Skeletal muscle satellite cell (primary cell): ENCODE results near the gene UBL4A.

Experiments
- H3K27me3 ChIP-seq: 2 replicates; pipeline ENCODE4 v1.7.0; 2013; ENCODE audit warnings: low read length; ENCODE audit not compliant: control insufficient read depth, insufficient read depth
- H3K36me3 ChIP-seq: 2 replicates; pipeline ENCODE4 v1.7.0; 2013; ENCODE audit warnings: mild to moderate bottlenecking, control low read depth, low read length; ENCODE audit not compliant: insufficient read depth
- H3K4me1 ChIP-seq: 2 replicates; pipeline ENCODE4 v1.7.0; 2013; ENCODE audit warnings: low read length; ENCODE audit not compliant: control insufficient read depth, insufficient read depth
- H3K4me2 ChIP-seq: 2 replicates; pipeline ENCODE4 v1.7.0; 2013; ENCODE audit warnings: mild to moderate bottlenecking, low read length
- H3K4me3 ChIP-seq: 2 replicates; pipeline ENCODE4 v1.7.0; 2013; ENCODE audit warnings: low read length
- H3K9ac ChIP-seq: 2 replicates; pipeline ENCODE4 v1.7.0; 2013; ENCODE audit warnings: mild to moderate bottlenecking, low read depth, low read length, moderate library complexity
- H3K9me3 ChIP-seq: replicated peaks from 2 replicates; pipeline ENCODE4 v1.7.0; 2013; ENCODE audit warnings: mild to moderate bottlenecking, control low read depth, low read length

The UBL4A gene

DNA sequence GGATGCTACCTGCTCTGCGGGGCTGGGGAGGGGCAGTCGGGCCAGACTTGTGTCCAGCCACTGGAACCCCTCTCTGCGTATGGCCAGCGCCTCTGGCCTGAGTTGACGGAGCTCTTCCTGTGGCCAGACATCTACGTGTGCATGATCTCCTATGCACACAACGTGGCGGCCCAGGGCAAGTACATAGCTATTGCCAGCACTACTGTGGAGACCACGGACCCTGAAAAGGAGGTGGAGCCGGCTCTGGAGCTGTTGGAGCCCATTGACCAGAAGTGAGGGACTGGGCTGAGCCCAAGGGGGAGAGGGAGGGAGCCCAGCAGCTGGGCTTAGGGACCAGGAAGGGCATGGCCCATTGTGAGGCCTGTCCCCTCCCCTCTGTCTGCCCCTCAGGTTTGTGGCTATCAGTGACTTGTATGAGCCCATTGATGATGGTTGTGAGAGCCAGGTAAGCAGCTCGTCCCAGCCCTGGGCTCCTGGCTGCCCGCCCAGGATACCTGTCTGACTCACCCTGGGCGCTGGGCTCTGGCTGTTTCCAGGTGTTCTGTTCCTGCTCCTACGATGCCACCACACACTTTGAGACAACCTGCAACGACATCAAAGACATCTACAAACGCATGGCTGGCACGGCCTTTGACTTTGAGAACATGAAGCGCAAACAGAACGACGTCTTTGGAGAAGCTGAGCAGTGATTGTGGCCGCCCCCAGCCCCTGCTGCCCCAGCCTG, 44.3 kb downstream of the UBL4A start:
- peaks cover 33% of the 10 kb centered on the region for H3K36me3 ChIP-seq
- peaks cover 20% of the 10 kb centered on the region for H3K4me1 ChIP-seq

DNA sequence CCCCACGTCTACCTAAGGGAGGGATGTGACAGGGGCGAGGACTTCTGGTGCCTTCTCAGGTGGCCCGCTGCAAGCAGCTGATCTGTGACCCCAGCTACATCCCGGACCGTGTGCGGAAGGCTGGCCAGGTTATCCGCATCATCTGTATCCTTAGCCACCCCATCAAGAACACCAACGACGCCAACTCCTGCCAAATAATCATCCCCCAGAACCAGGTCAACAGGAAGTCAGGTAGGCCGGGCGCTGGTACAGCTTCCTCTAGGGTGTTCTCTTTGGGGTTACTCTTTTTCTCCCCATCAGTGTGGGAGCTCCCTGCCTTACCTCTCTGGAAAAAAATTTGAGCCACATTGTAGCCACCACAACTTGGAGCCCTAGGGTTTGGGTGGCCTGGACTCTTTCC, 44.9 kb downstream of the UBL4A start:
- Histone ChIP-seq H3K4me3 (no peak overlapping the region), H3K4me2 (no peak overlapping the region), H3K27me3 (no peaks in the 10 kb centered on the region), H3K9me3 (no peaks in the 10 kb centered on the region), H3K9ac (no peak overlapping the region), H3K4me1 (peaks cover 20% of the 10 kb centered on the region), H3K36me3 (peaks cover 31% of the 10 kb centered on the region)

More for the DNA sequence above, 44.3 kb downstream of the UBL4A start:
- Histone ChIP-seq H3K9me3 (no peaks in the 10 kb centered on the region), H3K9ac (no peak overlapping the region), H3K4me2 (no peak overlapping the region), H3K4me3 (no peak overlapping the region), H3K27me3 (no peaks in the 10 kb centered on the region)

DNA sequence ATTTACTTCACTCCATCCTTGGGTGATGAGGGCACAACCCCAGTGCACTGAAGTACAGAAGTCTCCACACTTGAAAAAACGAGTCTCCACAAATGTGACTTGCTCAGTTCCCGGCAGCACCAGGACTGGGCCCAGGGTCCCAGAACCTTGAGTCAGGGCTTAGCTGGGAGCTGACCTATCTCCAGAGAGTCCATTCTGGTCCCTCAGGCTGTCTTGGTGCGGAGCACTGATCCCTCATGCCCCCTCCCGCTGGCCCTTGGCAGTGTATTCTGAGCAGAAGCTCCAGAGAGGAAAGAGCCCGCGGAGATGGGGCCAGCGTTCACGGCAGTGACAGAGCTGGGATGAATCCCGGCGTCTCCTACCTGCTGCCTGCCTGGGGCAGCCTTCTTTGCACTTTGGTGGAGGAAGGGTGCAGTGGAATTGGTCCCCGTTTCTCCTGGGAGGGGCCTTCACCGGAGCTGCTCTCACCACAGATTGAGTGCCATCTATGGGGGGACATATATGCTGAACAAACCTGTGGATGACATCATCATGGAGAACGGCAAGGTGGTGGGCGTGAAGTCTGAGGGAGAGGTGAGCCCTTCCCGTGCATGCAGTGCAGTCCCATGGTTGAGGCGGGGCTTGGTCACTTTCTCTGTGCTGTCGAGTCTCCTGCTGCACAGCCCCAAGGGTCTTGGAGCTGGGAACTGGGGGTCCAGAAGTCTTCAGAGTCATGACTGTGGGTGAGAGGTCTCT, 45.6 kb downstream of the UBL4A start:
- peaks cover 29% of the 10 kb centered on the region for H3K36me3 ChIP-seq
- H3K27me3 ChIP-seq: no peaks in the 10 kb centered on the region
- peaks cover 23% of the 10 kb centered on the region for H3K4me1 ChIP-seq
- no peak overlapping the region for H3K4me2 ChIP-seq
- no peak overlapping the region for H3K4me3 ChIP-seq
- no peak overlapping the region for H3K9ac ChIP-seq
- no peaks in the 10 kb centered on the region for H3K9me3 ChIP-seq

DNA sequence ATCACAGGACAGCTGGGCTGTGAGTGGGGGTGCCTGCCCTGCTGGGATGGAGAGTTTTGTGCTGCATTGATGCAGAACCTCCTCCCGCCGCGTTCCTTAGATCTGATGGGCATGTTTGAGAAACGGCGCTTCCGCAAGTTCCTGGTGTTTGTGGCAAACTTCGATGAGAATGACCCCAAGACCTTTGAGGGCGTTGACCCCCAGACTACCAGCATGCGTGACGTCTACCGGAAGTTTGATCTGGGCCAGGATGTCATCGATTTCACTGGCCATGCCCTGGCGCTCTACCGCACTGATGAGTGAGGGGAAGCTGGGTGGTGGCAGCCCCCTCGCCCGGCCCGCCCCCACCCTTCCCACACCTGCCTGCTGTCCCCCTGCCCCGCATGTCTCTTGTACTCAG, 46.6 kb downstream of the UBL4A start:
- Histone ChIP-seq H3K9me3 (no peaks in the 10 kb centered on the region), H3K4me2 (no peak overlapping the region), H3K27me3 (no peaks in the 10 kb centered on the region), H3K4me3 (no peak overlapping the region), H3K9ac (no peak overlapping the region), H3K4me1 (peaks cover 14% of the 10 kb centered on the region), H3K36me3 (peaks cover 33% of the 10 kb centered on the region)

DNA sequence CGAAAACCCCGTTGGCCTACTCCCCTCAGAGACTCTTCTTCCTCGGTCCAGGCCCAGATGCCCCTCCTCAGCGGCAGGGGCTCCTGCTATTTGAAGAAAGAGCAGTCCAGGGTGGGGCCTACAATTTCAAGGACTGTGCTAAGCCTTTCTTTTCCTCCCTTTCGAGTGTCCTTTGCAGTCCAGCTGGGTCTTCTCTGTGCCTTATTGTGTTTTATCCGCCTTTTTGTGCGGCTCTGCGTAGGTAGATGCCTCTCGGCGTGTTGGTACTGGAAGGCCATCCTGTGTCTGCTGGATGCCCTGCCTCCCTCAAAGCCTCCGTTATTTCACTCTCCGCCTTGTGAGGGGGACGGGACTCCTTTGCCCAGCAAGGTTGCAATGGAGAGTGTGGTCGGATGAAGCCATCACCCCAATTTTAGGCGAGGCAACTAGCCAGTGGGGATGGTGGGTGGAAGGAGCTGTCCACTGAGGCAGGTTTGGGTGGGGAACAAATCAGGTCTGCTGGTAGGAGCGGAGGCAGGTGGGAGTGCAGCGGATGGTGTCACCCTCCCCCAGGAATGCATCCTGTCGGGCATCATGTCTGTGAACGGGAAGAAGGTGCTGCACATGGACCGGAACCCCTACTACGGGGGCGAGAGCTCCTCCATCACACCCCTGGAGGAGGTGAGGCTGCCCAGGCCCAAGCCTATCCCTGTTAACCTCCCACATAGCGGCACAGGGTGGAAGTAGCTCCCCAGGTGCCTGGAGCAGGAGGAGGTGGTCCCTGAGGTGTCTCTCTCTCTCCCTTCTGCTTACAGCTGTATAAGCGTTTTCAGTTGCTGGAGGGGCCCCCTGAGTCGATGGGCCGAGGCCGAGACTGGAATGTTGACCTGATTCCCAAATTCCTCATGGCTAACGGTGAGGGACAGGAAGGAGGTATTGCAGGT, 48.2 kb downstream of the UBL4A start:
- Histone ChIP-seq H3K36me3 (peaks cover 42% of the 10 kb centered on the region), H3K9ac (peak overlapping the region; percentile 83), H3K9me3 (no peaks in the 10 kb centered on the region), H3K27me3 (no peaks in the 10 kb centered on the region), H3K4me1 (peaks cover 11% of the 10 kb centered on the region), H3K4me3 (peak overlapping the region; percentile 79), H3K4me2 (peak overlapping the region; percentile 88)

DNA sequence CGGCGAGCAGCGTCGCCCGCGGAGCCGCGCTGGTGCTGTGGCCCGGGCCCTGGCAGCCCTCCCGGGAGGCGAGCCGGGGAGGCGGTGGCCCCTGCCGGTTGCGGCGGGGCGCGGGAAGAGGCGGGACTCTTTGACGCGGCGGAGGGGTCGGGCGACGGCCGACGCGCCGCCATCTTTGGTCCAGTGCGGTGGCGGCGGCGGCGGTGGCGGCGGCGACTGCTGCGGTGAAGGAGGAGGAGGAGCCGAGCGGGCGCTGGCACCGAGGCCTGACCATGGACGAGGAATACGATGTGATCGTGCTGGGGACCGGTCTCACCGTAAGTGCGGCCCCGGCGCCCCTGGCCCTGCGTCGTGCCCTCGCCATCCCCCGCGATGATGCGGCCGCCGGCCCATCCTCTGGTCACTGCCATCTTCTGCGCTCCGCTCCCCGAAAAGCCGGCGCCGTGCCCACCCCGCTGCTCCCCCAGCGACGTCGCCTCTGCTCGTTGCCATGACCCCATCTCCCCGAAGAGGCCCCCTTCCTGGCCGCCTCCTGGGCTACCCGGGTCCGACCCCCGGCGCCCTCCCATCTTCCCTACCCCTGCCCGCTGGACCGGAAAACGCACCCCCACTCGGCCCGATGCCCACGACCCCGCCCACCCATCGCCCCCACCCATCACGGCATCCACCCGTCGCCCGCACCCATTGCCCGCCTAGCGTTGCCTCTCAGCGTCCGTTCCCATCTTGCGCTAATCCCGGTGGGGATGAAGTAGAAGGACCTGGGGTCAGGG, 49.2 kb downstream of the UBL4A start, which contains the start of gene GDI1:
Gene GDI1, plus strand, starts transcription at position 172 of the 770 bp plus-strand sequence. Its CDS starts 101 bp downstream, at position 273.
- Histone ChIP-seq H3K4me2 (peak within 1 kb of the TSS; percentile 88), H3K9me3 (no peaks in the 10 kb centered on the region), H3K27me3 (no peaks in the 10 kb centered on the region), H3K4me1 (peaks cover 11% of the 10 kb centered on the region), H3K9ac (peak within 1 kb of the TSS; percentile 83), H3K4me3 (peak within 1 kb of the TSS; percentile 79), H3K36me3 (peaks cover 37% of the 10 kb centered on the region)

DNA sequence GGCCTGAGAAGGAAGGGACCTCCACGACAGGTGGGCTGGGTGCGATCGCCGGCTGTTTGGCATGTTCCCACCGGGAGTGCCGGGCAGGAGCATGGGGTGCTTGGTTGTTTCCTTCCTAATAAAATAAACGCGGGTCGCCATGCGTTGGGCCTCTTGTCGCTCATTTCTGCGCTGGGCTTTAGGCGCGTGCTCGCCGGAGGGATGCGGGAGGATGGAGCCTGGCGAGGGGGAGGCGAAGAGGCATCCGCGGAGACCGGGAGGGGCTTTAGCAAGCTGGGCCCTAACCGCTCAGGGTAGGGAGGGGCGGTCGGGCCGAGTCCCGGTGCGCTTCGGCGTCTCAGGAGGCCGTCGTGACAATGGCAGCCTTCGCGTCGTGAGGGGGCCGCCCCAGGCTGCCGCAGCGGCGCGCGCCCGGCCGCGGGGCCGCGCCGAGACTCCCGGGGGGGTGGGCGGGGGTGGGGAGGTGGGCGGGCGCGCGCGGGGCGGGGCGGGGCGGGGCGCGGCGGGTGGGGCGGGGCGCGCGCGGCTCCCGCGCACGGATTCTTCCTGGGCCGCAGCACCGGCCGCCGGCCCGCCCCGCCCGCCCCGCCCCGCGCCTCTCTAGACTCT, 49.9 kb downstream of the UBL4A start:
- H3K9ac ChIP-seq: peak overlapping the region; percentile 83
- H3K27me3 ChIP-seq: no peaks in the 10 kb centered on the region
- peak overlapping the region; percentile 79 for H3K4me3 ChIP-seq

DNA sequence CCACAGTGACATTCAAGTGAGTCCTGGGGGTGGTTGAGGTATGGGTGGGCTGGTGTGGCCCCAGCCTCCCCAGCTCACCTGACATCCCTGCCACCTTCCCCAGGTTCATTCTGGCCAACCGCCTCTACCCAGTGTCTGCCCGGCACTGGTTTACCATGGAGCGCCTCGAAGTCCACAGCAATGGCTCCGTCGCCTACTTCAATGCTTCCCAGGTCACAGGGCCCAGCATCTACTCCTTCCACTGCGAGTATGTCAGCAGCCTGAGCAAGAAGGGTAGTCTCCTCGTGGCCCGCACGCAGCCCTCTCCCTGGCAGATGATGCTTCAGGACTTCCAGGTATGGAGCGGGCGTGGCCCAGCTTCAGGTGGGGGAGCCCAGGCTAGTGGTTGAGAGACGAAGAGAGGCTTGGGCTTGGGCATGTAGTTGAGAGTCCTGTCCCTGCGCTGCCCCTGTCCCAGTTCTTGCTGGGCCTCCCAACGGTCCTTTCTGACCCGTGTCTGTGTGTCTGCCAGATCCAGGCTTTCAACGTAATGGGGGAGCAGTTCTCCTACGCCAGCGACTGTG, 51.2 kb downstream of the UBL4A start:
- Histone ChIP-seq H3K9me3 (no peaks in the 10 kb centered on the region), H3K27me3 (no peaks in the 10 kb centered on the region), H3K9ac (no peak overlapping the region), H3K4me2 (no peak overlapping the region), H3K4me3 (no peak overlapping the region), H3K4me1 (peaks cover 11% of the 10 kb centered on the region), H3K36me3 (peaks cover 33% of the 10 kb centered on the region)

More for the DNA sequence above, 49.9 kb downstream of the UBL4A start:
- Histone ChIP-seq H3K36me3 (peaks cover 41% of the 10 kb centered on the region), H3K4me1 (peaks cover 11% of the 10 kb centered on the region), H3K4me2 (peak overlapping the region; percentile 73), H3K9me3 (no peaks in the 10 kb centered on the region)

DNA sequence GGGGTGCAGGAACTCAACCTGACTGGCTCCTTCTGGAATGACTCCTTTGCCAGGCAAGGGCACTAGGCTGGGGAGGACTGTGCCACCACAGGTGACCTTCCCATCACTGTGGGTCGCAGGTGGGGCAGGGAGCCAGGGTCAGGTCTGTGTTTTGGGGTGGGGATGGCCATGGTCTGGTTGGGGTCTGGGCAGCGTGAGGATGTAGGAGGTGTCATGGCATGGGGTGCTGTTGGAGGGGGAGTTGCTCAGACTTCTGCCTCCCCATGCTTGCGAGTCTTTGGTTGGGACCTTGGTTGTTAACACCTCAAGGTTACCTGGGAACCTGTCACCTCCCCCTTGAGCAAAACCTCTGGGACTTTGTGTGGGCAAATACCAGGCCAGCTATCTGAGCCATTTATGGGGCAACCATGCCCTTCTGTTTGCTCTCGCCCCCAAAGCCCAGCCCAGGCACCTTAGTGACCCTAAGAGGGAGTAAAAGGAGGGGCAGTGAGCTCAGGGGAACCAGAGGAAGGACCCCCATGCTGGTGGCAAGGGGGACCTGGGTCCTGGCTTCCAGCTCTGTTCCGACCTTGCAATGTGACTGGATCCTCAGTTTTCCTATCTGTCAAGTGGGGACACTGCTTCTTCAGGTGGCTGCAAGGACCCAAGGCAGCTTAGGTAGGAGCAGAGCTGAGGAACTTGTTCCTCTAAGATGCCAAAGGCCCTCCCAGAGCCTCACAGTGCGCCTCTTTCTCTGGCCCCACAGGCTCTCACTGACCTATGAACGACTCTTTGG, 51.8 kb downstream of the UBL4A start:
- no peak overlapping the region for H3K4me3 ChIP-seq
- H3K9me3 ChIP-seq: no peaks in the 10 kb centered on the region
- H3K9ac ChIP-seq: no peak overlapping the region
- H3K36me3 ChIP-seq: peaks cover 31% of the 10 kb centered on the region
- no peaks in the 10 kb centered on the region for H3K27me3 ChIP-seq
- H3K4me1 ChIP-seq: peaks cover 11% of the 10 kb centered on the region
- no peak overlapping the region for H3K4me2 ChIP-seq
